Breast epithelium (tissue), 3 donors: ENCODE data around the gene PASK.

ENCODE experiments used
- POLR2A ChIP-seq: fragments of 450-650 bp; IDR thresholded peaks from one replicate; pipeline ENCODE4 v1.6.1; 2016; ENCODE audit warnings: antibody characterized with exemption, mild to moderate bottlenecking, moderate library complexity
- POLR2AphosphoS5 ChIP-seq, 3 donors: sonication (generic); formaldehyde crosslinking; IDR thresholded peaks; one replicate each; pipeline ENCODE4 v1.6.1; 2017; ENCODE audit warnings: antibody characterized with exemption in 3 of 3
- TF ChIP-seq, protein P1 (sequence below), 3 donors: fragments of 450-650 bp; IDR thresholded peaks; one replicate each; pipeline ENCODE4 v1.5.1; 2016 to 2017; ENCODE audit warnings: antibody characterized with exemption in 3 of 3, mild to moderate bottlenecking in 3 of 3, moderate library complexity in 3 of 3

DNA sequence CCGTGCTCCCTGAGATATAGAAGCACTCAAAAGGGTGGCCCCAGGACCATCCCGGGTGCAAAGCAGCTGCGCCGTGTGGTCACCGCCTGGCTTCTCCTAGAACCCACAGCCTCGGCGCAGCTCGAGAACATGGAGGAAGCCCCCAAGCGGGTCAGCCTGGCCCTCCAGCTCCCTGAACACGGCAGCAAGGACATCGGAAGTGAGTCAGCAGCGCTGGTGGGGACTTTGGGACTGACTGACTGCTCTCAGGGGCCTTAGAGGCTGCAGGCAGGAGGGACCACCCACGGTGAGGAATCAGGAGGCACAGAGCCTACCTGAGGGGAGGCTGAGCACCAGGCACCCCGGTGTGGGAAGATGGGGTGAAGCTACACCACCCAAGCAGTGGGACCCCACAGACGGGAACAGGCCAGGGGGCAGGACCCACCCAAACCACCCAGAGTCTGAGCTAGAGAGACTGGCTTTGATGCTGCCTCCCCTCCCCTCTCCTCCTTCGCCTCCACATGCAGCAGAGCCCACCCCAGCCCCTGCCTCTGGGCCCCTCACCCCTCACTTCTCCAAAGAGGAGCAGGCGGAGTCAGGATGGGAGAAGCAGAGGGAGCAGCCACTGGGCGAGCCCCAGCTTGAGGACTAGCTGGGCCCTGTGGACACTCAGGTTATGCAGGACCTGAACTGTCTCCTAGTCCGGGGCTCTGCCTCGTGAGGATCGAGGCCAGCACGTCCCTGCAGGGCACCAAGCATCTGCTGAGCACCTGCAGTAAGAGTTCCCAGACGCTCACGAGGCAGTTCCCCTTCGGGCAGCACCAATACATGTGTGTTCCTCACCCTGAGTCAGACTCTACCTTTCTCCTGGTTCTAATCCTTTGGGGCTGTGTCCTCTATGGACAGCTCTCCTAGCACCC is 75.9 kb downstream of the PASK start:
- TF ChIP-seq, protein P1, sequence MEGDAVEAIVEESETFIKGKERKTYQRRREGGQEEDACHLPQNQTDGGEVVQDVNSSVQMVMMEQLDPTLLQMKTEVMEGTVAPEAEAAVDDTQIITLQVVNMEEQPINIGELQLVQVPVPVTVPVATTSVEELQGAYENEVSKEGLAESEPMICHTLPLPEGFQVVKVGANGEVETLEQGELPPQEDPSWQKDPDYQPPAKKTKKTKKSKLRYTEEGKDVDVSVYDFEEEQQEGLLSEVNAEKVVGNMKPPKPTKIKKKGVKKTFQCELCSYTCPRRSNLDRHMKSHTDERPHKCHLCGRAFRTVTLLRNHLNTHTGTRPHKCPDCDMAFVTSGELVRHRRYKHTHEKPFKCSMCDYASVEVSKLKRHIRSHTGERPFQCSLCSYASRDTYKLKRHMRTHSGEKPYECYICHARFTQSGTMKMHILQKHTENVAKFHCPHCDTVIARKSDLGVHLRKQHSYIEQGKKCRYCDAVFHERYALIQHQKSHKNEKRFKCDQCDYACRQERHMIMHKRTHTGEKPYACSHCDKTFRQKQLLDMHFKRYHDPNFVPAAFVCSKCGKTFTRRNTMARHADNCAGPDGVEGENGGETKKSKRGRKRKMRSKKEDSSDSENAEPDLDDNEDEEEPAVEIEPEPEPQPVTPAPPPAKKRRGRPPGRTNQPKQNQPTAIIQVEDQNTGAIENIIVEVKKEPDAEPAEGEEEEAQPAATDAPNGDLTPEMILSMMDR (IDR thresholded peaks at IDR 0.05): no peak
- TF ChIP-seq POLR2A: no peak
- no peak for TF ChIP-seq POLR2AphosphoS5 (IDR thresholded peaks at IDR 0.05)
